ENCODE measurements around the gene EPM2A.
"Not testable (repeated sequence)": the region's sequence is repeated elsewhere in the genome, so short reads cannot be mapped to it uniquely, and the experiment has no call there.

EPM2A gene

DNA sequence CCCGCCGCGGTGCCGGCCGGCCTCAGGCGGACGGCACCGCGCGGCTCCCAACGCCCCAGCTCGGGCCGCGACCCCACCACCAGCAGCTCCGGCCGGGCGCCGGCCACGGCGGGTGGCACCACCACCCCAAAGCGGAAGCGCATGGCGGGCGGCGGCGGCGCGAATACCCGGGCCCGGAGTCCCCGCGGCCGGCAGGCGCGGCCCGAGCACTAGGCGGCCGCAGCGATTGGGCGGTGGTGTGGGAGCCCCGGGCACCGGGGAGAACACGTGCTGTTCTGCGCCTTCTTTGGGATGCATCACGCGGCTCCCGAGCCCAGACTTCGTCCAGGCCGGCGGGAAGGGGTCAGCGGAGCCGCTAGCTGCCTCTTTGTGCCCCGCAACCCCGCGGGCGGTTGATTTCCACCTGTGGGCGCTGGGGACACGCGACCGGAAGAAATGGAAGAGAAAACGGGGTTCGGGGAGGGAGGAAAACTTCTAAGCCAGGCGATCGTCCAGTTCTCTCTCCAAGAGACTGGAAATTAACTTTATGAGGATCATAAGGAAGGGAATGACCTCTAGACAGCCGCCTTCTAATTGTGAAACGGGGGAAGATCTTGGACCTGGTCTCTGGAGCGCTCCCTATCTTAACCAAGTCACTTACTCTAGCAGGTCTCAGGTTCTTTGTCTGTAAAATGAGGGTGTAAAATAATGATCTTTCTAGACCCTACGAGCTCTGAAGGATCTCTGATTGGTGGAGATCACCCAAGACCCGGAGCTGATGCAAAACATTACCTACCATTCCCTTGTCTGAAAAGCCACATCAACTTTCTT lies at the start of gene EPM2A:
TSS of gene EPM2A (minus strand) at position 165 of the 810 bp plus-strand sequence. CDS start at position 143, 22 bp downstream.
- intact Hi-C loops (cut with DNase I) = loop anchor here (1.0 to 10.0 kb wide), 2 partner anchors 79 to 1521 kb away; partner anchors contain the start of gene FBXO30
- peak; percentile 60 to 97 (median 76) for DNase-seq

DNA sequence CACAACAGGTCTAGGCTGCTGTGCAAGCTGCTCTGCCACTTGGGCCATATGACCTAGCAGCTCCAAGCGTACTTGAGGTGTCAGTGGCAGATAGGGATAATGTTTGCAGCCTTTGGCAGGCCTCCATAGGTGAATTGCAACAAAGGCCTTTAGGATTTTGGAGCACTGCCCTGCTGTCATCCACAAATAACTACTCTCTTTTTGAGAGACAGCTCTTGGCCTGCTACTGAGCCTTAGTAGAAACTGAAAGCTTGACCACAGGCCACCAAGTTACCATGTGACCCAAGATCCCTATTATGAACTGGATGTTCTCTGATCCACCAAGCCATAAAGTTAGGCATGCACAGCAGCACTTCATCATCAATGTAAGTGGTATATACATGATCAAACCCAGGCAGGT lies 49.4 kb upstream of the EPM2A start:
- no peak for DNase-seq
- intact Hi-C loops (cut with DNase I) = no loop called here

DNA sequence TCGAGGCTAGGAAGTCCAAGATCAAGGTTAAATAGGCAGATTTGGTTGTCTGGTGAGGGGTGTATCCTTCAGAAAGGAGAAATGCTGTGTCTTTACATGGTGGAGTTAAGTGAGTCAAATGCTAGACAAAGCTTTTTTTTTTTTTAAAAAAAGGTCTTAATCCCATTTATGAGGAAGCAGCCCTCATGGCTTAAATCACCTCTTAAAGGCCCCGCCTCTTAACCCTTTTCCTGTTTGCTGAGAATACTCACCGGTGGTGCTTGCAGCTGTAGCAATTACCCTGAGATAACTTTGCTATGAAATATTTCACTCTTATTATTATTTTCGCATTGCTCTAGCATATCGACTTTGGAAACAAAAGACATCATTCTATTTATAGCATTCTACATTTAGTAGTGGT lies 48.5 kb upstream of the EPM2A start:
- no peak for DNase-seq
- intact Hi-C loops (cut with DNase I) = no loop called here

GRCh38 chr6:145772846-145773245 lies 37.5 kb upstream of the EPM2A start:
- intact Hi-C loops (cut with DNase I) = no loop called here

GRCh38 chr6:145765449-145765848 lies 30.1 kb upstream of the EPM2A start:
- no peak for DNase-seq
- intact Hi-C loops (cut with DNase I) = no loop called here

More at GRCh38 chr6:145772846-145773245, 37.5 kb upstream of the EPM2A start:
- no peak for DNase-seq

GRCh38 chr6:145763742-145764141 lies 28.4 kb upstream of the EPM2A start:
- DNase-seq = no peak
- intact Hi-C loops (cut with DNase I) = no loop called here

- DNase-seq = no peak
- intact Hi-C loops (cut with DNase I) = no loop called here
Observed at GRCh38 chr6:145761584-145761983, 26.3 kb upstream of the EPM2A start.

GRCh38 chr6:145758113-145758512 lies 22.8 kb upstream of the EPM2A start:
- DNase-seq = no peak
- intact Hi-C loops (cut with DNase I) = no loop called here

- DNase-seq = no peak
- intact Hi-C loops (cut with DNase I) = no loop called here
Observed at GRCh38 chr6:145756170-145756662, 20.9 kb upstream of the EPM2A start.

DNA sequence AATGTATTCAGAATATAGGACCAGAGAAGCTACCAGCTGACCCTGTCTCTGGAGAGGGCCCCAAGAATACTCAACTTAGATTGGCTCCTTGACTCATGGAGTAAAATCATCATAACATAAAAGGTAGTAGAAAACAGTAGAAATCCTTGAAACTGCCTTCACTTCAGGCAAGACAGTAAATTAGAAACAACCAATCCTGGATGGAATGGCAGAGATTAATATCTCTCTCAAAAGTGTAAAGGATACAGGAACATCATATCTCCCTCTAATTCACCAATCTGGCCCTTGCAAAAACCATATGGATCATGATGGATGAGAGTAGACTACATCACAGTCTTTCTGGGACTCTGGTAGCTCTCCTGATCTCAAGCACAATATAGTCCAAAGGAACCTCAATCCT lies 20.4 kb upstream of the EPM2A start:
- no peak for DNase-seq
- intact Hi-C loops (cut with DNase I) = no loop called here

GRCh38 chr6:145752638-145753037 lies 17.3 kb upstream of the EPM2A start:
- no peak for DNase-seq
- intact Hi-C loops (cut with DNase I) = no loop called here

DNA sequence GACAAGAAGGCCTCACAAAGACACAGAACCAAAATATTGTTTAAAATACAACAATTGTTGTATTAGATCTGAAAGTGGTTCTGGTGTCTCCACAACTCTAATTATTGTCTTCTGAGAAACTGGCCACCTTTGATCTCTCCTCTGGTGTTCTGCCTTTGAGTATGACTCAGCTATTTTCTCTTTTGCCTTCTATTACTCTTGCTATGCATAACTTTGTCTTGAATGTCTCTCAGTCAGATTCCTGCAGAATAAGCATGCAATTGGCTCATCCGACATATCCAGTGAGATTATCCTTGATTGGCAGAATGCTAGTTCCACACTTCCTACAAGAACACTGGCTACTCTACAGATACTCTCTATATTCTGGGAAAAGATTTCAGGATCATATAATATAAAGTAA lies 14.3 kb upstream of the EPM2A start:
- DNase-seq = no peak
- intact Hi-C loops (cut with DNase I) = no loop called here

DNA sequence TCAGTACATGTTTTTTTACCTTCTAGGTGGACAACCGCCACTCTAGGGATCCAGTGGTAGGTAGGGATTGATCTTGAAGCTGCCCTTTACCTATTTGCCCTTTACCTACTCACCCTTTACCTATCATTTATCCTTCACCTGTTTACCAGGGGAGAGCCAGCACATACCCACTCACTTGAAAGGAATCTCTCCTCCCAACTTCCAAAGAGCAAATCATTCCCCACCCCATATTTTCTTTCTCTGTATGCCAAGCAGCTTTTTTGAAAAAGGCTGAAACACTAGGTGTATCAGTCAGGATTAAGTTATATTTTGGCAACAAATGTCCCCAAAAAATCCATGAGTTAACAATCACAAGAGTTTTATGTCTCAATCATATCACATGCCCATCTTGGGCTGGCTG lies 10.5 kb upstream of the EPM2A start:
- DNase-seq = no peak
- intact Hi-C loops (cut with DNase I) = no loop called here

DNA sequence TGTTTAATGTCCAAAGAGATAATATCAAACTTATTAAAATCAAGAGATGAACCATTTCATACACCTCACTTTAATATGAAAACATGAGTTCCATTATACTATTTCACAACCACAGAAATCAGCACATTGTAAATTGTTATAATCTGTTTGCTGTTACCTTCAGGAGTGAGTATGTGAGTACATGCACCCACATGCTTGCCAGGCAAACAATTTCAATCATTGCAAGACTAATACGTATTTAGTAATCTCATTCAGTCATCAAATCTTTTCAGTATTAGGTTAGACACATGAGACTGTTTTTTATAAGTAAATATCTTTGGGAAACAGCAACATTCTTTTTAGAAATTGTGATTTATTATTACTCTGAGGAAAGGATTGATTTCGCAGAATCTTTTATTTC lies 9.3 kb upstream of the EPM2A start:
- intact Hi-C loops (cut with DNase I) = no loop called here
- DNase-seq = no peak

- intact Hi-C loops (cut with DNase I) = no loop called here
- no peak for DNase-seq
Observed at GRCh38 chr6:145743332-145743731, 8.0 kb upstream of the EPM2A start.

DNA sequence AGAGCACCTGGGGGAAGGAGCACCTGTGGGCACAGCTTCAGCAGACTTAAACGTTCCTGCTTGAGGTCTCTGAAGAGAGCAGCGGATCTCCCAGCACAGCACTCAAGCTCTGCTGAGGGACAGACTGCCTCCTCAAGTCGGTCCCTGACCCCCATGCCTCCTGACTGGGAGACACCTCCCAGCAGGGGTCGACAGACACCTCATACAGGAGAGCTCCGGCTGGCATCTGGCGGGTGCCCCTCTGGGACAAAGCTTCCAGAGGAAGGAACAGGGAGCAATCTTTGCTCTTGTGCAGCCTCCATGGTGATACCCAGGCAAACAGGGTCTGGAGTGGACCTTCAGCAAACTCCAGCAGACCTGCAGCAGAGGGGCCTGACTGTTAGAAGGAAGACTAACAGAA lies 7.2 kb upstream of the EPM2A start:
- intact Hi-C loops (cut with DNase I) = not testable (repeated sequence)
- peak in 1 of 10 donors; percentile 61 for DNase-seq

GRCh38 chr6:145739685-145740084 lies 4.4 kb upstream of the EPM2A start:
- intact Hi-C loops (cut with DNase I) = loop anchor here (10.0 kb wide), 1 partner anchor 1525 kb away; no protein-coding TSS in a partner anchor
- DNase-seq = not testable (repeated sequence)

DNA sequence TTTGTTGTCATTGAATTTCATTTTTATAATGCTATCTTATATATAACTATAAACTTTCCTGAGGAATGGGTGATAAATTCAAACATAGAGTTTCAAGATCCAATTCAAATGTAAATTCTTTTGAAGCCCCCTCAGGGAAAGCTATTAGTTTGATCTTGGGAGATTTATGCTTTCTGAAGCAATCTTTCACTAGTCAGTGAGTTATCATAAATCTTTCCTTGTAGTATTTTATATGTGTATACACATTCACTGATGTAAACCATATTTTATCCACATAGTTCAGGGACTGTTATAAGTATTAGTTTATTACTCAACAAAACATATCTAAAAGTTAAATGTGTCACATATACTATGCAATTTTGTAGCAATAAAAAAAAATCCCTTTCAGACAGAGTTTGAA lies 2.9 kb upstream of the EPM2A start:
- intact Hi-C loops (cut with DNase I) = loop anchor here (10.0 kb wide), 1 partner anchor 1523 kb away; no protein-coding TSS in a partner anchor
- no peak for DNase-seq

DNA sequence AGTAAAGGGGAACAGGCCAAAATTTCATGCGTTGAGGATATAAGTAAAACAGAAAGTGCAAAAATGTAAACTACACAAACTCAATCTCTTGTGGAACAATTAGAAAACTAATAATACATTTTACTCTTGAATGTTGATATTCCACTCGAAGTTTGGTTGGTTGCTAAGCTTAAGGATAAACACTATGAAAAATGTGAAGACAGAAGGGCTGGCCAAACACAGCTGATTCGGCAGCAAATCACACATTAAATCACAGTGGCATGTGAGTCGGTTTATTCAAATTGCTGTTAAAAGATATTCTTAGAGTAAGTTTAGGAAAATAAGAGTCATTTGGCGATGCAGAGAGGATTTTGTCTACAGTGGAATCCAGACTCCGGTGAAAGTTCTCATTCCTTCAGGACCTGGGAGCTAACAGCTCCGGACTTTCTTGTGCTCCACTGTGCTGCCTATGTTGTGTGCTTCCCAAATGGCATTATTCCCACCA lies 1.4 kb upstream of the EPM2A start:
- no peak for DNase-seq
- intact Hi-C loops (cut with DNase I) = loop anchor here (10.0 kb wide), 1 partner anchor 1522 kb away; no protein-coding TSS in a partner anchor

- intact Hi-C loops (cut with DNase I) = loop anchor here (1.0 to 10.0 kb wide), 2 partner anchors 80 to 1520 kb away; partner anchors contain the start of gene FBXO30
- peak; percentile 75 to 97 (median 84) for DNase-seq
Observed at GRCh38 chr6:145734486-145735355, 599 bp downstream of the EPM2A start.

DNA sequence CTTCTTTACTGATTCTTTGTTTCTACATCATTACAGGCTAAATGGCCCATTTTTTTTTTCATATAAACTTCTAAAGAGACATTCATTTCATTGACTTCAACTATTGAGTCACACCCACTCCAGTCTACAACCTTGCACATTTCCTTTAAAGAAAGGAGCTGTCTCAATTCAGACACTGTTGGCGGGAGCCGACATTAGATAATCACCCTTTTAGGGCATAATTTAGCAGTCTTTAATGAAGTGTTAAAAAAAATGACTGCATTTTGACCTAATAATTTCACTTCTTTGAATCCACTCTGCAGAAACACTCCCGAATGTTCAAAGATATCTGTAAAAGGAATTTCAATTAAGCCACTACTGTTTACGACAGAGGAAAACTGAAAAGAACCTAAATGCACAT lies 1.5 kb downstream of the EPM2A start:
- DNase-seq = no peak
- intact Hi-C loops (cut with DNase I) = loop anchor here (10.0 kb wide), 1 partner anchor 1519 kb away; no protein-coding TSS in a partner anchor
